Effector memory CD8-positive, alpha-beta T cell (primary cell): ENCODE data around the gene INSL4.

Experiments
- ATAC-seq: fragments of 150-1000 bp; cut with Tn5 transposase; replicated peaks from 2 replicates; pipeline ENCODE4 v1.10.0; 2021; ENCODE audit warnings: mild to moderate bottlenecking, moderate library complexity
- DNase-seq, 3 experiments: peaks; one replicate each; pipeline ENCODE4 v3.0.0; 2021
- H3K27ac Mint-ChIP-seq, 2 donors: one replicate each; pipeline ENCODE4 v1.8.0; 2022; ENCODE audit warnings: mild to moderate bottlenecking in 2 of 2, mixed read lengths in 2 of 2, moderate library complexity in 2 of 2
- H3K27me3 Mint-ChIP-seq, 2 donors: one replicate each; pipeline ENCODE4 v1.8.0; 2022; ENCODE audit warnings: mixed read lengths in 2 of 2
- H3K36me3 Mint-ChIP-seq: one replicate; pipeline ENCODE4 v1.8.0; 2022; ENCODE audit warnings: mild to moderate bottlenecking, moderate library complexity, mixed read lengths; ENCODE audit not compliant: insufficient read depth
- H3K4me1 Mint-ChIP-seq, 2 donors: one replicate each; pipeline ENCODE4 v1.8.0; 2022; ENCODE audit warnings: low read depth in 2 of 2, mixed read lengths in 2 of 2
- H3K4me3 Mint-ChIP-seq, 2 donors: one replicate each; pipeline ENCODE4 v1.8.0; 2022; ENCODE audit warnings: mild to moderate bottlenecking in 2 of 2, mixed read lengths in 2 of 2, moderate library complexity in 2 of 2
- H3K9me3 Mint-ChIP-seq, 2 donors: one replicate each; pipeline ENCODE4 v1.8.0; 2022; ENCODE audit warnings: mixed read lengths in 2 of 2

Gene INSL4

DNA sequence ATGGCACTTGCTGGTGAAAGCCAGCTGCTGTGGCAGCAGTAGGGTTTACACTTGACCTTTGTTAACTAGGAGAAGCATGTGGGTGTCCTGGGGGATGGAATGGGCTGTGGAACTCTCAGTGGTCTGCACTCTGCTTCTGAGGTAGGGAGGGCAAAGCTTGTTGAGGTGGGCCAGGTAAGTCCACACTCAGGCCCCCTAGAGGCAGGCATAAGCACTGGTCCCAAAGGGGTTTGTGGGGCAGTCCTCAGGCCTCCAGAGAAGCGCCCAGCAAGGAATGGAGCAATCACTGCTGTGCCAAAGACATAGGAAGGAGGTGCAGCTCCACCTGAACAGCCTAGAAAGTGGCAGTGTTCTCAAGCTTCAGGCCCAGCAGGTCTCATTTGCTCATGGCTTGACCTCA lies 34.7 kb downstream of the INSL4 start:
- no peaks in the 10 kb centered on the region for H3K36me3 Mint-ChIP-seq
- no peak overlapping the region for H3K27ac Mint-ChIP-seq
- DNase-seq (no peak), ATAC-seq (no peak)
- no peaks in the 10 kb centered on the region for H3K9me3 Mint-ChIP-seq
- H3K4me1 Mint-ChIP-seq, result peaks cover 0 to 4% of the 10 kb centered on the region in 2 donors
- H3K4me3 Mint-ChIP-seq, result no peak overlapping the region
- H3K27me3 Mint-ChIP-seq, result no peaks in the 10 kb centered on the region

DNA sequence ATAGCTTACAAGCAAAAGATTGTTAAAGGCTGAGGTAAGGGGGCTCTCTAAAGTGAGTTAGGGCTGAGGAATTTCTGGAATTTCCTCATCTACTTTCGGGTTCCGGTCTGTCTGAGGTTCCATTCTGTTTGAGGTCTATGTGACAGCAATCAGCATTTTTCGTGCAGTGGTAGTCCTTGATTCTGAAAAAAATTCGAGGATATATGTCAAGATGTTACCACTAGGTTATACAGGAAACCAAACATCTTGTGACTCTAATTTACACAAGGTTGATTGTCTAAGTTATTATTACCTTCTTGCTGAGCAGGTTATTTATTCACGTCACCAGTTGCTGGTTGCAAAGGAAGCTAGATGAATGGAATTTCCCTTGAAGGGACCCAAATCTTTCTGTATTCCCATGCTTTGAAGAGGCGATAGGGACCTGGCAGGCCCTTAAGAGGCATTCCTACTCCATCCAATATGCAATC lies 38.1 kb downstream of the INSL4 start:
- H3K4me3 Mint-ChIP-seq, result no peak overlapping the region
- no peaks in the 10 kb centered on the region for H3K36me3 Mint-ChIP-seq
- ATAC-seq (no peak), DNase-seq (no peak)
- H3K27me3 Mint-ChIP-seq, result peaks cover 0 to 8% of the 10 kb centered on the region in 2 donors
- no peak overlapping the region for H3K27ac Mint-ChIP-seq
- no peaks in the 10 kb centered on the region for H3K9me3 Mint-ChIP-seq
- H3K4me1 Mint-ChIP-seq, result peaks cover 0 to 2% of the 10 kb centered on the region in 2 donors

DNA sequence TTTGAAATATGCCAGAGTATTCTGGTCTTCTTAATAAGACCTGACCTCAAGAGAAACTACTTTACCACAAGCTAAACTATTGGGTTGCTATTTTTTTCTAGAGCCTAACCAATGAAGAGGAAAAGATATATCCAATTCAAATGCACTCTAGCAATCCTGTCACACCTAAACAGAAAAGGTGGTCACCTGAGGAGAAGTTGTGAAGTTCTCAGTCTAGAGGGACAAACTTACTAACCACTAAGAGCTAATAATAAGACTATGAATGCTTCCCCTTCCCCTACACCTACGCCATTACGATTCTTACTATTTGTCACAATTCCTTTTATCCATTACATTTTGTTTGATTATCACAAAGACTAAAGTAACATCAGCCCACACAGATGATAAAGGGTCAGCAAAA lies 43.6 kb downstream of the INSL4 start:
- H3K4me1 Mint-ChIP-seq, result no peaks in the 10 kb centered on the region
- no peak for ATAC-seq
- no peaks in the 10 kb centered on the region for H3K36me3 Mint-ChIP-seq
- H3K4me3 Mint-ChIP-seq, result no peak overlapping the region
- DNase-seq, result no peak
- peaks cover 0 to 8% of the 10 kb centered on the region in 2 donors for H3K27me3 Mint-ChIP-seq
- H3K27ac Mint-ChIP-seq, result no peak overlapping the region
- H3K9me3 Mint-ChIP-seq, result no peaks in the 10 kb centered on the region

DNA sequence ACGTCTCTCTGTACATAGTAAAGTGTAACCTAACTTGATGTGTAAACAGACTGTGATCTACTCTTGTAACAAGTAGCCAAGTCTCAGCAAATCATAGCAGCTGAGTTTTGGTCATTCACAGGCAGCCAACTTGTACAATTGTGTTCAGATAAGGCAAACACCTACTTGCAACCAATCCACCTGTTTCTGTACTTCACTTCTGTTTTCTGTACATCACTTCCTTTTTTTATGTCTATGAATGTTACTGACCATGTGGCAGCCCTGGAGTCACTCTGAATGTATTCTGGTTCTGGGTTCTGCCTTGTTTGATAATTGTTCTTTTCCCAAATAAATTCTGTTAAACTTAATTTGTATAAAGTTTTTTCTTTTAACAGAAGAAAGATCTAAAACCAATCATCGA lies 47.3 kb downstream of the INSL4 start:
- Mint-ChIP-seq H3K9me3 (no peaks in the 10 kb centered on the region), H3K27me3 (no peaks in the 10 kb centered on the region), H3K4me1 (no peaks in the 10 kb centered on the region), H3K36me3 (no peaks in the 10 kb centered on the region), H3K27ac (no peak overlapping the region), H3K4me3 (no peak overlapping the region)
- ATAC-seq (no peak), DNase-seq (no peak)
